Stimulated activated effector memory CD8-positive, alpha-beta T cell treated with anti-CD3 and anti-CD28 coated beads, Interleukin-12 subunit alpha, Interleukin-12 subunit beta, amount 100 ng/mL, for 72 hours (primary cell): Measurements from ENCODE around the gene GNA15.
"Not testable (repeated sequence)": the region's sequence is repeated elsewhere in the genome, so short reads cannot be mapped to it uniquely, and the experiment has no call there.

Experiments used
- ATAC-seq: fragments of 150-1000 bp; cut with Tn5 transposase; 2 replicates; pipeline ENCODE4 v1.10.0; 2021
- DNase-seq, 2 donors: peaks; one replicate each; pipeline ENCODE4 v3.0.0; 2021 to 2022; ENCODE audit warnings: low spot score in 2 of 2
- H3K27ac Mint-ChIP-seq: one replicate; pipeline ENCODE4 v1.8.0; 2022; ENCODE audit warnings: mild to moderate bottlenecking, mixed read lengths
- H3K36me3 Mint-ChIP-seq: one replicate; pipeline ENCODE4 v1.8.0; 2022; ENCODE audit warnings: mild to moderate bottlenecking, mixed read lengths
- H3K4me1 Mint-ChIP-seq: one replicate; pipeline ENCODE4 v1.8.0; 2022; ENCODE audit warnings: mixed read lengths
- H3K4me3 Mint-ChIP-seq: one replicate; pipeline ENCODE4 v1.8.0; 2022; ENCODE audit warnings: mild to moderate bottlenecking, mixed read lengths
- H3K9me3 Mint-ChIP-seq: one replicate; pipeline ENCODE4 v1.8.0; 2022; ENCODE audit warnings: mixed read lengths

The GNA15 gene

GRCh38 chr19:3183721-3184641, 48.1 kb downstream of the GNA15 start:
- peaks cover 51% of the 10 kb centered on the region for H3K4me1 Mint-ChIP-seq
- no peak for DNase-seq

GRCh38 chr19:3184847-3185460, 49.1 kb downstream of the GNA15 start:
- Mint-ChIP-seq H3K4me1 (peaks cover 54% of the 10 kb centered on the region), H3K36me3 (peaks cover 83% of the 10 kb centered on the region), H3K9me3 (no peaks in the 10 kb centered on the region), H3K4me3 (peak overlapping the region; percentile 97), H3K27ac (peak overlapping the region; percentile 92)
- ATAC-seq (peak; percentile 46), DNase-seq (no peak)

More at GRCh38 chr19:3183721-3184641, 48.1 kb downstream of the GNA15 start:
- Mint-ChIP-seq H3K4me3 (peak overlapping the region; percentile 97), H3K27ac (peak overlapping the region; percentile 92), H3K9me3 (no peaks in the 10 kb centered on the region), H3K36me3 (peaks cover 93% of the 10 kb centered on the region)
- no peak for ATAC-seq

GRCh38 chr19:3185461-3186159, 49.8 kb downstream of the GNA15 start, which contains the start of gene NCLN:
NCLN (plus strand) TSS chr19:3185930; CDS start chr19:3186031, 101 bp downstream.
- no peaks in the 10 kb centered on the region for H3K9me3 Mint-ChIP-seq
- ATAC-seq (peak; percentile 92), DNase-seq (peak; percentile 94 to 97)
- H3K36me3 Mint-ChIP-seq = peaks cover 83% of the 10 kb centered on the region
- H3K4me1 Mint-ChIP-seq = peaks cover 54% of the 10 kb centered on the region
- peak within 1 kb of the TSS; percentile 92 for H3K27ac Mint-ChIP-seq
- H3K4me3 Mint-ChIP-seq = peak within 1 kb of the TSS; percentile 97

- no peaks in the 10 kb centered on the region for H3K9me3 Mint-ChIP-seq
- H3K36me3 Mint-ChIP-seq = peaks cover 80% of the 10 kb centered on the region
- H3K4me3 Mint-ChIP-seq = peak overlapping the region; percentile 97
- peak overlapping the region; percentile 92 for H3K27ac Mint-ChIP-seq
- ATAC-seq = no peak
- peaks cover 59% of the 10 kb centered on the region for H3K4me1 Mint-ChIP-seq
- no peak for DNase-seq
Observed at GRCh38 chr19:3186160-3186688, 50.4 kb downstream of the GNA15 start.

GRCh38 chr19:3186891-3187661, 51.2 kb downstream of the GNA15 start:
- Mint-ChIP-seq H3K9me3 (no peaks in the 10 kb centered on the region), H3K36me3 (peaks cover 76% of the 10 kb centered on the region), H3K4me3 (peak overlapping the region; percentile 97), H3K4me1 (peaks cover 59% of the 10 kb centered on the region), H3K27ac (peak overlapping the region; percentile 92)
- DNase-seq (no peak), ATAC-seq (no peak)

GRCh38 chr19:3187662-3188511, 52.1 kb downstream of the GNA15 start:
- H3K36me3 Mint-ChIP-seq = peaks cover 69% of the 10 kb centered on the region
- peak overlapping the region; percentile 79 for H3K27ac Mint-ChIP-seq
- H3K4me1 Mint-ChIP-seq = peaks cover 56% of the 10 kb centered on the region

GRCh38 chr19:3188627-3189596, 53.1 kb downstream of the GNA15 start:
- peaks cover 69% of the 10 kb centered on the region for H3K36me3 Mint-ChIP-seq
- DNase-seq = no peak
- H3K27ac Mint-ChIP-seq = peak overlapping the region; percentile 79
- ATAC-seq = no peak
- peaks cover 49% of the 10 kb centered on the region for H3K4me1 Mint-ChIP-seq
- H3K4me3 Mint-ChIP-seq = peak overlapping the region; percentile 97
- H3K9me3 Mint-ChIP-seq = no peaks in the 10 kb centered on the region

More at GRCh38 chr19:3187662-3188511, 52.1 kb downstream of the GNA15 start:
- DNase-seq (no peak), ATAC-seq (no peak)
- peak overlapping the region; percentile 97 for H3K4me3 Mint-ChIP-seq
- no peaks in the 10 kb centered on the region for H3K9me3 Mint-ChIP-seq

- peaks cover 40% of the 10 kb centered on the region for H3K4me1 Mint-ChIP-seq
- no peak overlapping the region for H3K4me3 Mint-ChIP-seq
- H3K9me3 Mint-ChIP-seq = no peaks in the 10 kb centered on the region
- no peak for DNase-seq
- no peak for ATAC-seq
- peaks cover 69% of the 10 kb centered on the region for H3K36me3 Mint-ChIP-seq
- no peak overlapping the region for H3K27ac Mint-ChIP-seq
Observed at GRCh38 chr19:3189702-3190469, 54.1 kb downstream of the GNA15 start.

GRCh38 chr19:3190470-3190770, 54.6 kb downstream of the GNA15 start:
- Mint-ChIP-seq H3K36me3 (peaks cover 65% of the 10 kb centered on the region), H3K4me3 (no peak overlapping the region), H3K27ac (no peak overlapping the region), H3K9me3 (no peaks in the 10 kb centered on the region), H3K4me1 (peaks cover 34% of the 10 kb centered on the region)
- ATAC-seq = no peak
- DNase-seq = no peak

- DNase-seq (no peak), ATAC-seq (no peak)
- Mint-ChIP-seq H3K9me3 (no peaks in the 10 kb centered on the region), H3K27ac (no peak overlapping the region), H3K4me1 (peaks cover 33% of the 10 kb centered on the region), H3K36me3 (peaks cover 67% of the 10 kb centered on the region), H3K4me3 (no peak overlapping the region)
Observed at GRCh38 chr19:3190921-3191805, 55.3 kb downstream of the GNA15 start.

GRCh38 chr19:3191806-3192104, 55.9 kb downstream of the GNA15 start:
- ATAC-seq, DNase-seq, H3K27ac Mint-ChIP-seq, H3K9me3 Mint-ChIP-seq, H3K4me3 Mint-ChIP-seq: not testable (repeated sequence)
- Mint-ChIP-seq H3K4me1 (peaks cover 30% of the 10 kb centered on the region), H3K36me3 (peaks cover 66% of the 10 kb centered on the region)

- Mint-ChIP-seq H3K36me3 (peaks cover 66% of the 10 kb centered on the region), H3K27ac (no peak overlapping the region), H3K9me3 (no peaks in the 10 kb centered on the region), H3K4me1 (peaks cover 25% of the 10 kb centered on the region), H3K4me3 (no peak overlapping the region)
- no peak for ATAC-seq
- DNase-seq = no peak
Observed at GRCh38 chr19:3192228-3192635, 56.4 kb downstream of the GNA15 start.
